MM.1S (cell line): ENCODE results near the gene PRKCE.

Experiments used
- CTCF ChIP-seq: fragments of 300-600 bp; sonication (generic); IDR thresholded peaks from 2 replicates; pipeline ENCODE4 v1.5.1; 2016; ENCODE audit warnings: antibody characterized with exemption, low read length, mixed read lengths
- EZH2 ChIP-seq: fragments of 300-600 bp; sonication (generic); optimal IDR thresholded peaks from 2 replicates; pipeline ENCODE3; 2017; ENCODE audit warnings: low read depth, mild to moderate bottlenecking, antibody characterized with exemption, low read length, mixed read lengths
- EZH2phosphoT487 ChIP-seq: fragments of 300-600 bp; sonication (generic); IDR thresholded peaks from 2 replicates; pipeline ENCODE4 v1.6.1; 2018; ENCODE audit warnings: antibody characterized with exemption, low read length

GRCh38 chr2:45907592-45907991 lies 256.1 kb downstream of the PRKCE start:
- TF ChIP-seq CTCF (no peak), EZH2phosphoT487 (no peak), EZH2 (no peak)
